ENCODE results near the gene PARP6. TPM values are rescaled to one million over a fixed set of nuclear protein-coding genes. Genes with fewer than 3 reads are reported as not detected.

Gene PARP6
- total and polyA plus RNA-seq, 2 of the 8 experiments (the other 6 are each of a cell fraction or from before 2014, with no cell fraction given) = 39.8 to 45.3 TPM

DNA sequence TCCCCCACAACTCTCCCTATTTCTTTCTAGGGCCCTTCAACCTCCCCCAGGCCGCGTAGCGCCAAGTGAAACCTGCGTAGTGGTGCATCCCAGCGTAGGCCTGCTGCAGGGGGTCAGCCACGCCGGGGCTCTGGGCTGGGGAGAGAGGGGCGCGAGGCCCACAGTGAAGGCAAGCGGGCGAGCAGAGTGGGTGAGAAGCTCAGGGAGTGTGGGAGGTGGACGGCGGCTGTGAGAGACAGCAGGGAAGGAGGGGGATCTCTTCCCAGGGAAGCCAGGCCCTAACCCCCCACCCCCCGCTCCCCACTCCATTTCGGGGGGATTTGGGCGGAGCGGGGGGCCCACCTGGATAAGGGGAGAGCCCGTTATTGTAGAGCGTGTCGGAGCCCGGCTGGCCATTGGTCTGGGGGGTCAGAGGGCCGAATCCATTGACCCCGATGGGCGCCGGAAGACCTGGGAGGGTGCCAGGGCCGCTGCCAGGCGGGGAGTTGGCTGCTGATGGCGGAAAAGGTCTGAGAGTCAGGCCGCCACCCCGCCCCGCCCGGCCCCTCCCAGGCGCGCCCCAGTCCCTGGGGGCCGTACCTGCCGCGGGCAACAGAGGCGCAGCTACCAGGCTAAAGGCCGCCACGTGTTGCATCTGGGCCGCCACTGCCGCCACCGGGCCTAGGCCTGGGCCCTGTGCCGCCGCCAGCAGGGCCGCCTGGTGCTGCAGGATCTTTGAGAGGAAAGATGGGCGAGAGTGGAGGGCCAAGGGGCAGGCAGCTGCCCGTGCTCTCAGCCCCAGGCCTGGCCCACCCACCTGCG is 16.6 kb upstream of the PARP6 start:
- DNase-seq (ENCODE audit: low read depth in 1 of 2, low spot score in 2 of 2) (no peak), FAIRE-seq (no peak)
- Histone ChIP-seq H2BK120ac (replicated peaks; ENCODE audit: low read depth, low read length) (no peak overlapping the region), H3K14ac (ENCODE audit: insufficient read length) (no peak overlapping the region), H3K79me1 (ENCODE audit: low read depth, low read length) (no peaks in the 10 kb centered on the region), H2BK5ac (ENCODE audit: low read depth, low read length) (no peak overlapping the region), H2BK20ac (ENCODE audit: low read length) (no peak overlapping the region), H2BK12ac (ENCODE audit: low read depth, low read length) (no peak overlapping the region), H4K91ac (replicated peaks; ENCODE audit: insufficient read length, low read length) (no peak overlapping the region), H3K4ac (replicated peaks; ENCODE audit: insufficient read length, low read depth, low read length) (no peak overlapping the region), H3K9ac (replicated peaks in 1 of 4; ENCODE audit: extremely low read depth in 1 of 4, low read depth in 3 of 4, low read length in 3 of 4) (no peak overlapping the region), H4K8ac (ENCODE audit: extremely low read depth, insufficient read depth, low read length) (peak overlapping the region; percentile 51; the same call in 1 of the 2 replicates), H3K4me1 (replicated peaks in 1 of 4; ENCODE audit: control insufficient read depth in 3 of 4, insufficient read depth in 4 of 4, low read length in 3 of 4) (no peaks in the 10 kb centered on the region), H3K9me3 (ENCODE audit: insufficient read depth in 2 of 2, low read depth in 1 of 2, low read length in 1 of 2) (no peaks in the 10 kb centered on the region), H2AK5ac (ENCODE audit: low read depth, low read length) (no peak overlapping the region), H2BK15ac (ENCODE audit: low read length) (no peak overlapping the region), H3K4me2 (ENCODE audit: insufficient read depth in 1 of 2, low read depth in 2 of 2, low read length in 2 of 2) (no peak overlapping the region), H3K23ac (ENCODE audit: insufficient read length) (no peak overlapping the region), H3K79me2 (ENCODE audit: control insufficient read depth in 1 of 2, insufficient read depth in 2 of 2, low read length in 2 of 2) (no peaks in the 10 kb centered on the region), H3K4me3 (ENCODE audit: extremely low read depth in 1 of 4, insufficient read depth in 2 of 4, low read depth in 3 of 4, low read length in 4 of 4) (no peak overlapping the region), H3K36me3 (ENCODE audit: control insufficient read depth in 2 of 4, insufficient read depth in 4 of 4, low read length in 3 of 4) (no peaks in the 10 kb centered on the region), H2AFZ (ENCODE audit: low read length) (no peak overlapping the region), H4K5ac (ENCODE audit: insufficient read length, low read depth, low read length) (no peak overlapping the region), H3K23me2 (ENCODE audit: low read depth, low read length) (no peaks in the 10 kb centered on the region), H3K18ac (ENCODE audit: extremely low read depth, low read length) (no peak overlapping the region), H3K27me3 (replicated peaks in 1 of 4; ENCODE audit: control insufficient read depth in 3 of 4, extremely low read depth in 1 of 4, insufficient read depth in 3 of 4, low read length in 3 of 4) (peaks cover 0 to 2% (median 0%) of the 10 kb centered on the region in 4 experiments; a peak in 1 of 7 replicates), H3K27ac (ENCODE audit: low read depth, low read length) (no peak overlapping the region), H4K20me1 (replicated peaks in 1 of 2; ENCODE audit: control insufficient read depth in 1 of 2, insufficient read depth in 2 of 2, low read length in 2 of 2) (no peaks in the 10 kb centered on the region), H3K56ac (replicated peaks; ENCODE audit: insufficient read length, low read depth, low read length) (no peak overlapping the region)
- no peak for TF ChIP-seq POU5F1 (IDR thresholded peaks at IDR 0.05; ENCODE audit: low read depth, low read length)
- 94% methylated on average over 31 of the region's 49 CpGs; no CpG with 5 or more reads in 1 of the 2 experiments for WGBS, 2 experiments (ENCODE audit: extremely low coverage in 1 of 2, insufficient coverage in 1 of 2, insufficient read length in 1 of 2, insufficient replicate concordance in 2 of 2, low coverage in 1 of 2, low lambda C conversion rate in 2 of 2, missing lambda C conversion rate in 1 of 2)
- POLR2A ChIA-PET (ENCODE audit: partially characterized antibody) = no interaction called here
- CTCF ChIA-PET (ENCODE audit: partially characterized antibody) = interaction anchor here (1.0 to 5.4 kb wide), 4 partner anchors 11 to 713 kb away, joined by 3 to 50 read pairs (median 12); no protein-coding TSS in a partner anchor

Measured in H1 (cell line).